Measurements from ENCODE around the gene DNAJC4.

DNAJC4 gene

DNA sequence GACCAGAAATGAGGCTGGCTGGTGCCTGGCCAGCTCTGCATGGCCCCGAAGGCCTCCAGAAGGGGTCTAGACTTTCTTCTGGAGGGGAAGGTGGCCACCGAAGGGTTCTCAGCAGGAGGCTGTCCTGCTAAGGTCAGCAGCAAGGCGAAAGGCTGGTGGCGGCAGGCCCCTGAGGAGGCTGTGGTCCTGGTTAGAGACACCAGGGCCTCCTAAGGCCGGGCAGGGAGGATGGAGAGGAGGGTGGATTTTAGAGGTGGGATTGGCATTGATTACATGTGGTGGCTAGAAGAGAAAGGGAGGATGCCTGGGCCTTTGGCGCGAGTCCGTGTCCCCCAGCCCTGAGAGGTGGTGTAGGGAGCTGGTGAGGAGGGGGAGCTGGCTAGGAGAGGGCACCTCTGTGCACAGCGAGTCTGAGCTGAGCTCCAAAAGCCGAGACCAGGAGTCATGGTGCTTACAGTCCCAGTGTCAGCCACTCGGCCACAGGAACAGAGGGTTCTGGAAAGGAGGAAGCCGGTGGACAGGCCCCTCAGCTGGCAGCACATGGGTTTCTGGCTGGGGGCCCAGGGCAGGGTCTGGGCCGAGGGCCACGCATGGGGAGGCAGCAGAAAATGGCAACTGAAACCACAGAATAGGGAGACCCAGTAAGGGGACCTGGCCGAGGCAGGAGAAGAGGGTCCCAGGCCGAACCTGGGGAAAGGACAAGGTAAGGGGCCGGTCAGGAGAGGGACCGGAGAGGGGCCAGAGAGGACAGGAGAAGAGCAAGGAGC lies 21.4 kb upstream of the DNAJC4 start:
- no peak for DNase-seq

DNA sequence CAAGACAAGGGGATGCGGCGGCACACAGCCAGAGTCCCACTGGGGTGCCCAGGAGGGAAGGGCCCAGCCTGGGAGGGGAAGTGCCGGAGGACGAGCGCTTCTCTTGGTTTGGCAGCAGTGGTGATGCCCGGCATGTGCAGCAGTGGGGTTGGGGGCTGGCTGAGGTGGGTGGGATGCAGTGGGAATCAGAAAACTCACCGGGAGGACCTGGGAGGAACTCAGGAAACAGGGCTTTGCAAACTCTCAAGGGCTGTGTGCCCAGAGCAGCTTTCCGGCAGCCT lies 20.8 kb upstream of the DNAJC4 start:
- DNase-seq, result no peak

DNA sequence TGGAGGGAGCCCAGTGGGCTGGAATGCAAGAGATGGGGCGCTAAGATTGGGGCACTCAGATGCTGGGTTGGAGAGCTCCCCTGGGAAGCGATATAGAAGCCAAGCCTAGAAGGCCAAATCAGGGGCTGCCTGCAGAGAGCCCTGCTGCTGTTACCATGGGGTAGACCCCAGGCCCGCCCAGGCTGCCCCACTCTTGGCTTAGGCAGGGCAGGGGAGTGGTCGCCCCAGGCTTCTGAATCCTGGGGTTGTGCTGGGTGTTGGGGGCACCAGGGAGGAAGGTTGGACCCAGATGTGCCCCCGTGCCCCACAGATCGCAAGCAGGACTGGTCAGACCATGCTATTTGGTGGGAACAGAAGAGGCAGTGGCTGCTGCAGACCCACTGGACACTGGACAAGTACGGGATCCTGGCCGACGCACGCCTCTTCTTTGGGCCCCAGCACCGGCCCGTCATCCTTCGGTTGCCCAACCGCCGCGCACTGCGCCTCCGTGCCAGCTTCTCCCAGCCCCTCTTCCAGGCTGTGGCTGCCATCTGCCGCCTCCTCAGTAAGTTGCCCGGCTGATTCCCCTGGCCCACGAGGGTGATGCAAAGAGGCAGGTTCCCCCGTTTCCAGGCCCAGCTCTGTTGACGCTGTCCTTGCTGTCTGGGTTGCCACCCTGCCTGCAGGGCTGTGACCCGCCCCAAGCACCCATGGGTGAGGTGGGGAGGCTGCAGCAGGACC lies 19.9 kb upstream of the DNAJC4 start:
- DNase-seq, result no peak

DNA sequence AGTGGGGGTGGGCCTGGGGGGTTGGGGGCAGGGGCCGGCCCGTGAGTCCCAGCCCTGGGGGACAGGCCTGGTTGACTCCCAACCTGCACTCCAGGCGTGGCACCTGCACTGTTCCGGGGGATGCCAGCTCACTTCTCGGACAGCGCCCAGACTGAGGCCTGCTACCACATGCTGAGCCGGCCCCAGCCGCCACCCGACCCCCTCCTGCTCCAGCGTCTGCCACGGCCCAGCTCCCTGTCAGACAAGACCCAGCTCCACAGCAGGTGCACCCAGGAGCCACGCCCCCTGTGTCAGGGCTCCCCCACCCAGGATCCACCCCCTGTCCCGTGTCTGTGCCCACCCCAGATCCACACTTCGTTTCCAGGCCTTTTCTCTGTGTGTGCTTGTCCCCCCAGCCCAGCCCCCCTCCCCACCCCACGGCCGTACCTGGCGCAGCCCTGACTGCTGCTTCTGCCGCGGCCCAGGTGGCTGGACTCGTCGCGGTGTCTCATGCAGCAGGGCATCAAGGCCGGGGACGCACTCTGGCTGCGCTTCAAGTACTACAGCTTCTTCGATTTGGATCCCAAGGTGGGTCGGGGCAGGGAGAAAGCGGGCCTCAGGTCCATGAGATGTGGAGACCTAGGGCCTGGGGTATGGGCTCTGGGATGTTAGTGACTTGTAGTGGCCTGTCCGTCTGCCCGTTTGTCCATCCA lies 19.0 kb upstream of the DNAJC4 start:
- no peak for DNase-seq

DNA sequence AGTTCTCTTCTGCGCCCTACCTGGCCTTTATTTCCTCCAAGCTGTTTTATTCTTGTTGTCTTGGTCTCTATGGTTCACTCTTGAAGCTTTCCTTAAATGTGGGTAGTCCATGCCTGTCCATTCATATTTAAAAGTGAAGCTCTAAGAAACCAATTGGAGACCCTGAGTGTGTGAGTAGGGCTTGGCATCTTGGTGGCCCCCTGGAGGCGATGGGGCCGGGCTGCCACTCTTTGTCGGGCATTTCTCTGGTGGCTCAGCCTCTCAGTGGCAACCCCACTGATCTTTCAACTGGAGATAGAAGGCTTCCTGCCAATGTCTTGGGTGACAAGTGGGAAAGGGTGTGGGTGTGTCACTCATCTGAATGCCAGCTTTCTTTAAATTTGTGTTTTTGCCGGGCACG lies 13.5 kb upstream of the DNAJC4 start:
- no peak for DNase-seq

GRCh38 chr11:64218628-64219353 lies 11.6 kb upstream of the DNAJC4 start:
- no peak for DNase-seq

GRCh38 chr11:64219354-64219684 lies 11.0 kb upstream of the DNAJC4 start:
- no peak for DNase-seq

- DNase-seq, result no peak
Observed at GRCh38 chr11:64219755-64220154, 10.6 kb upstream of the DNAJC4 start.

- DNase-seq, result no peak
Observed at GRCh38 chr11:64220271-64220670, 10.1 kb upstream of the DNAJC4 start.

DNA sequence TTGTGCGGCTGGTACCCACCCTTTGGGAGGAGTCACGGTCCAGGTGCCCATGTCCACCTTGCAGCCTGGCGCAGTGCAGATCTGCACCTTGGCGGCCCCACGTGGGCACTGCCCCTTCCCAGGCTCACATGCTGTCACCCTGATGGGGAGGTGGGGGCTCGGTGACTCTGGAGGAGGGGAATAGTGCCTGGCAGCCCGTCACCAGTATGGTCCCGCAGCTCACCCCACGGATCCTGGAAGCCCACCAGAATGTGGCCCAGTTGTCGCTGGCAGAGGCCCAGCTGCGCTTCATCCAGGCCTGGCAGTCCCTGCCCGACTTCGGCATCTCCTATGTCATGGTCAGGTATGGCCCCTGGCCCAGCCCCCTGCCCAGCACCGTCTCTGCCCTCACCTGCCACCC lies 9.6 kb upstream of the DNAJC4 start:
- DNase-seq, result no peak

DNA sequence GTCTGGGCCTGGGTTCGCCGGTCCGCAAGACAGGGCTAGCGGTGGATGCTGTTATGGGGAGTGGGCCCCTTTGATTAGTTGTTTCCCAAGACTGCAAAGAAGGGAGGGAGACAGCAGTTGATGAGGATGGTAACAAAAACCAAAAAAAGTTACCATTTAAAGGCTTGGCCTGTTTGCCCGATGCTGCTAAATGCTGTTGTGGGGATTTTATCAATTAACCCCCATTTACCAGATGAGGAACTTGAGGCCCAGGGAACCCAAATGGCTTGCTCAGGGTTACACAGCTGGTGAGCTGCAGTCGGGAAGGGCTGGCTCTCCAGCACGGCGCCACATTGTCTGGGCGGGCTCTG lies 7.7 kb upstream of the DNAJC4 start:
- DNase-seq, result no peak

DNA sequence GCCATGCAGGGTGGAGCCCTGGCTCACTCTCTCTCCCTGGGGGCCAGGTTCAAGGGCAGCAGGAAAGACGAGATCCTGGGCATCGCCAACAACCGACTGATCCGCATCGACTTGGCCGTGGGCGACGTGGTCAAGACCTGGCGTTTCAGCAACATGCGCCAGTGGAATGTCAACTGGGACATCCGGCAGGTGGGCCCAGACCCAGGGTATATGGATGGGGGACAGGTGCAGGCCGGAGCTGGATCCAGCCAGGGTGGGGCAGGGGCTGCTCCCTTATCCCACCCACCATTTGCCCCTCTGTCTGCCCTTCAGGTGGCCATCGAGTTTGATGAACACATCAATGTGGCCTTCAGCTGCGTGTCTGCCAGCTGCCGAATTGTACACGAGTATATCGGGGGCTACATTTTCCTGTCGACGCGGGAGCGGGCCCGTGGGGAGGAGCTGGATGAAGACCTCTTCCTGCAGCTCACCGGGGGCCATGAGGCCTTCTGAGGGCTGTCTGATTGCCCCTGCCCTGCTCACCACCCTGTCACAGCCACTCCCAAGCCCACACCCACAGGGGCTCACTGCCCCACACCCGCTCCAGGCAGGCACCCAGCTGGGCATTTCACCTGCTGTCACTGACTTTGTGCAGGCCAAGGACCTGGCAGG lies 7.2 kb upstream of the DNAJC4 start:
- DNase-seq, result no peak

- no peak for DNase-seq
Observed at GRCh38 chr11:64224151-64224890, 6.0 kb upstream of the DNAJC4 start.

DNA sequence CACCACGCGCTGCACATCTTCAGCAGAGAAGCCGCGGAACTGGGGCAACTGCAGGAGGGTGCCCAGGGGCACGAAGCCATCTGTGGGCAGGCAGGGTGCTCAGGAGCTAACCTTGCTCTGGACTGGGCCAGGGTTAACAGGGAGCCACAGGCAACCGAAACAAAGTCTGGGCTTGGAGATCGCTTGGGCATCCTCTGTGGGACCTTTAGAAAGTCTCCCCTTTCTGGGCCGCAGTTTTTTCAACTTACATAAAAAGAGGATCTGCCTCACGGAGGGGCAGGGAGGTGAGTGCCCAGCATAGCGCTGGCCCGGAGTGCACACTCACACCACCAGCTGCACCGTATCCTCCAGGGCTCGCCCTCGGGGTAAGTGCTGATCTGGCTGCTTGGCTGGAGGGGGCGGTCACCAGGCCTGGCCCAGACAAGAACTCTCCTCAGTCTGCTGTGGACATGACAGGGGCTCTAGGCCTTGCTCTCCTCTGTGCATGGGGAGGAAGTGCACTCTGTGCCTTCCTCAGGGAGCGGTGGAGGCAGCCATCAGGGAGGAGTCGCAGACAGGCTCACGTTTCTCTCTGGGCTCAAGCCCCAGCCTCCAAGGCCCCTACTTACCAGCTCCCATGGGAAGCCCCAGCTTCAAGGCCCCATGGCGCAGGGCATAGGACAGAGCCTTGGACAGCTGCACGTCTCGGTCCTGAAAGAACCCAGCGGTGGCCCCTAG lies 5.3 kb upstream of the DNAJC4 start:
- no peak for DNase-seq

DNA sequence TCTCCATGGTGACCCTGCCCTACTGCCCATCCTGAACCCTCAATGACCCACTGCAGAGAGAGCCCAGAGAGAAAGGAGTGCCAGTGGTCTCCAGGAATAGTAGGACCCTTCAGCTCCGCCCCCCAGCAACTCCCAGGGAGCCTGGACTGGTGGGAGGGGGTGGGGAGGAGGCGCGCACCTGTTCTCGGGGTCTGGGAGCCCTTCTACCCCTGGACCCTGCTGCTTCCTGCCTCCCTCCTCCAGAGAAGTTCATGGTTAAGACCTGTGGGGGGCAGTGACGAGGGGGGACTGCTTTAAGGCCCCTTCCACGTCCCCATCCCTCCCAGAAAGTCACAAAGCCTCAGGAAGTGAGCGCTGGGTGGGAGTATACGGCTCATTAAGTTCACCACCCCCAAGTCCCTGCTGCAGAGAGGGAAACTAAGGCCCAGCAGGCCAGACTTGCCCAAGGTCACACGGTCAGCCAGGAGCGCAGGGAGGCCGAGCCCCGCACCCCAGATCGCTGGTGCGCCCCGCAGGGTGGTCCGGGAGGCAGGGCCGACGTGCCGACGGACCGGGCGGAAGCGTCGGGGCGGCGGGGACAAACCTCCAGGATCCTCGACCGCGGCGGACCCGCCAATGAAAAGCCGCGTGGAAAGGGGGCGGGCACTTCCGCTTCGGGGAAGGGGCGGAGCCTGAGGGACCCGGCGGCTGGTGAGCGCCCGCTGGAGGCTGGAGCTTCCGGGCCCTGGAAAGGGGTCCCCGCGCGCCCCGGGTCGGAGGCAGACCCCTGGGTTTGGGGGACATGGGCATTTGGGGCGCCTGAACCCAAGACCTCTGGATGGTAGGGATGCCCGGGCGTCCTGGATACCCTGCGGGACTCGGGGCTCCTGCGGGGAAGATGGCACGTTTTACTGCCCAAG lies 4.5 kb upstream of the DNAJC4 start, which contains the start of the genes NUDT22 and TRPT1:
Gene NUDT22 (plus strand): TSS at position 667 of the 899 bp plus-strand sequence. CDS start 379 bp downstream, outside the sequence.
Gene TRPT1 (minus strand): TSS at position 579 of the 899 bp plus-strand sequence. CDS start 326 bp downstream, at position 253.
- peak; percentile 95 to 97 for DNase-seq

- peak; percentile 61 to 75 for DNase-seq
Observed at GRCh38 chr11:64226507-64227051, 3.8 kb upstream of the DNAJC4 start.

GRCh38 chr11:64227405-64227956 lies 2.9 kb upstream of the DNAJC4 start:
- DNase-seq, result no peak

DNA sequence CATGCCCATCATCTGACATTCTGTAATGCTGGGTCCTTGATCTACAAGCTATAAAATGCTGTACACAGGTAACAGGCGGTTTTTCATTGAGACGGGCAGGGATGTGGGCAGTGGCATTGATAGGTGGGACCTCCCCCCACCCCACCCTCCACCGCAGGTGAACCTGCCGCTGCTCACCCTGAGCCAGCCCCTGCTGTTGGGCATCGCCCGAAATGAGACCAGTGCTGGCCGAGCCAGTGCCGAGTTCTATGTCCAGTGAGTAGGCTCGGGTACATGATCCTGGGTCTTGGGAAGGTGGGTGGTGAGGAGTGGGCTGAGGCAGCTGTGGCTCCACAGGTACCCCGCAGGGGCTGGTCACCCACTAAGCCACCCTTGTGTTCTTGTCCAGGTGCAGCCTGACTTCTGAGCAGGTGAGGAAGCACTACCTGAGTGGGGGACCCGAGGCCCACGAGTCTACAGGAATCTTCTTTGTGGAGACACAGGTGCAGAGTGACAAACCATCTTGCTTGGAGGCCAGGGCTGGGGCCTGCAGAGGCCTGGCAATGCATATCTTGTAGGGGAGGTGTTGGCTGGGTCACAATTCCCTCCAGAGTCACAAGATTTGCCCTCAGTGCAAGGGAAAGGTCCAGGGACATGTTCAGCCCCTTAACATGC lies 1.1 kb upstream of the DNAJC4 start:
- no peak for DNase-seq

- DNase-seq, result no peak
Observed at GRCh38 chr11:64229744-64230170, 591 bp upstream of the DNAJC4 start.

All from stimulated activated CD4-positive, alpha-beta T cell treated with anti-CD3 and anti-CD28 coated beads, Interleukin-2, amount 100 ng/mL, for 24 hours (primary cell).